HepG2 (cell line): Measurements from ENCODE around the gene GDF7. TPM values are rescaled to one million over a fixed set of nuclear protein-coding genes. Genes with fewer than 3 reads are reported as not detected.
A peak's percentile ranks its signal among the peaks of the same experiment; 100 is the strongest.

Experiments
- ATF7-NPFF ChIP-seq: sonication (generic); formaldehyde crosslinking; IDR thresholded peaks from 2 replicates; pipeline ENCODE4 v1.8.1; 2023; ENCODE audit warnings: mild to moderate bottlenecking, low read depth, missing genetic modification reagents, moderate library complexity
- FOXA3 ChIP-seq: IDR thresholded peaks from 2 replicates; pipeline ENCODE4 v1.6.1; 2016; ENCODE audit warnings: missing genetic modification reagents, missing compliant biosample characterization
- GPN1 ChIP-seq: sonication (generic); formaldehyde crosslinking; IDR thresholded peaks from 2 replicates; pipeline ENCODE4 v1.5.1; 2020; ENCODE audit warnings: missing genetic modification reagents, borderline replicate concordance
- KLF11 ChIP-seq: IDR thresholded peaks from 2 replicates; pipeline ENCODE4 v1.6.1; 2016; ENCODE audit warnings: missing compliant biosample characterization
- KLF15 ChIP-seq: sonication (generic); formaldehyde crosslinking; IDR thresholded peaks from 2 replicates; pipeline ENCODE4 v1.8.1; 2023; ENCODE audit warnings: borderline replicate concordance, mild to moderate bottlenecking, inconsistent platforms, missing genetic modification reagents, mixed read lengths
- NFE2 ChIP-seq: sonication (generic); formaldehyde crosslinking; IDR thresholded peaks from 2 replicates; pipeline ENCODE4 v1.4.0; 2020; ENCODE audit warnings: missing genetic modification reagents
- NFRKB ChIP-seq: fragments of 450-650 bp; IDR thresholded peaks from 2 replicates; pipeline ENCODE4 v1.6.1; 2017
- ZBTB4 ChIP-seq: sonication (generic); formaldehyde crosslinking; IDR thresholded peaks from 2 replicates; pipeline ENCODE4 v1.4.0; 2020; ENCODE audit warnings: missing genetic modification reagents, mild to moderate bottlenecking, borderline replicate concordance
- ZBTB7A ChIP-seq: sonication (generic); formaldehyde crosslinking; IDR thresholded peaks from 2 replicates; pipeline ENCODE4 v1.8.0; 2022; ENCODE audit warnings: mild to moderate bottlenecking, missing genetic modification reagents
- ZIK1 ChIP-seq: sonication (generic); formaldehyde crosslinking; IDR thresholded peaks from 2 replicates; pipeline ENCODE4 v1.5.0; 2020; ENCODE audit warnings: mild to moderate bottlenecking, low read depth, missing genetic modification reagents, borderline replicate concordance
- ZNF121 ChIP-seq: sonication (generic); formaldehyde crosslinking; IDR thresholded peaks from 2 replicates; pipeline ENCODE4 v1.5.0; 2020; ENCODE audit warnings: mild to moderate bottlenecking, missing genetic modification reagents
- ZNF256 ChIP-seq: sonication (generic); formaldehyde crosslinking; conservative IDR thresholded peaks from 2 replicates; pipeline ENCODE4 v1.4.0; 2020; ENCODE audit warnings: missing genetic modification reagents
- ZNF501 ChIP-seq: sonication (generic); formaldehyde crosslinking; IDR thresholded peaks from 2 replicates; pipeline ENCODE4 v1.5.1; 2020; ENCODE audit warnings: mild to moderate bottlenecking, moderate library complexity, missing genetic modification reagents
- ZNF512B ChIP-seq: sonication (generic); formaldehyde crosslinking; IDR thresholded peaks from 2 replicates; pipeline ENCODE4 v1.5.1; 2020; ENCODE audit warnings: missing genetic modification reagents, mild to moderate bottlenecking, borderline replicate concordance
- ZNF558 ChIP-seq: sonication (generic); formaldehyde crosslinking; IDR thresholded peaks from 2 replicates; pipeline ENCODE4 v1.9.0; 2022; ENCODE audit warnings: mild to moderate bottlenecking, missing genetic modification reagents, borderline replicate concordance
- ZNF570 ChIP-seq: sonication (generic); formaldehyde crosslinking; IDR thresholded peaks from 2 replicates; pipeline ENCODE4 v1.4.0; 2020; ENCODE audit warnings: mild to moderate bottlenecking, missing genetic modification reagents, borderline replicate concordance
- ZNF639 ChIP-seq: conservative IDR thresholded peaks from 2 replicates; pipeline ENCODE4 v1.6.1; 2018; ENCODE audit warnings: missing genetic modification reagents
- ZNF660 ChIP-seq: sonication (generic); formaldehyde crosslinking; IDR thresholded peaks from 2 replicates; pipeline ENCODE4 v1.5.1; 2020; ENCODE audit warnings: mild to moderate bottlenecking, low read depth, missing genetic modification reagents, borderline replicate concordance
- polyA plus RNA-seq, 8 experiments: library from polyadenylated mRNA; depleted of rRNA in 3 of 8; stranded (reverse) in 7 of 8; unstranded in 1 of 8; fragments of >200 nt; fragmentation: Illumina TruSeq in 4 of 8; extraction: Trizol in 4 of 8; gene quantifications; 2 replicates each; pipeline versions ENCODE4 v1.2.1 to v1.2.3, GENCODE V29; 2011 to 2016; ENCODE audit warnings: low read depth in 4 of 8, missing spikeins in 1 of 8, mixed read lengths in 1 of 8; ENCODE audit not compliant: insufficient read depth in 1 of 8
- total RNA-seq, 5 experiments: library from RNA; depleted of rRNA; stranded (reverse); fragments of >200 nt; fragmentation: Illumina TruSeq; extraction: Trizol; gene quantifications; 2 replicates each; pipeline ENCODE4 v1.2.3, GENCODE V29; 2016; ENCODE audit warnings: low read depth in 1 of 5

The GDF7 gene
- total and polyA plus RNA-seq, 2 of the 13 experiments (the other 11 are each of a cell fraction or from before 2014, with no cell fraction given) = 1.6 to 15.0 TPM

GRCh38 chr2:20666304-20667150, at the start of gene GDF7 (continued):
- TF ChIP-seq ZNF512B (CRISPR knock-in tag) (no peak), ZNF501 (CRISPR knock-in tag) (no peak; the same call in 1 of the 2 replicates), ZNF570 (CRISPR knock-in tag) (no peak), ZNF639 (no peak), NFE2 (CRISPR knock-in tag) (no peak), FOXA3 (CRISPR knock-in tag) (no peak), ZNF121 (CRISPR knock-in tag) (no peak), ZNF256 (no peak), ATF7-NPFF (no peak), ZBTB4 (CRISPR knock-in tag) (no peak), KLF15 (CRISPR knock-in tag) (no peak), KLF11 (CRISPR knock-in tag) (no peak), GPN1 (CRISPR knock-in tag) (no peak), ZNF558 (CRISPR knock-in tag) (peak; percentile 10; the same call in 1 of the 2 replicates), NFRKB (no peak), ZIK1 (CRISPR knock-in tag) (0 out of 2 replicates have a peak, but pooled peaks have one; percentile 27), ZNF660 (CRISPR knock-in tag) (no peak), ZBTB7A (peak; percentile 51)
